Measurements from ENCODE around the gene ADAMTS8.

DNA sequence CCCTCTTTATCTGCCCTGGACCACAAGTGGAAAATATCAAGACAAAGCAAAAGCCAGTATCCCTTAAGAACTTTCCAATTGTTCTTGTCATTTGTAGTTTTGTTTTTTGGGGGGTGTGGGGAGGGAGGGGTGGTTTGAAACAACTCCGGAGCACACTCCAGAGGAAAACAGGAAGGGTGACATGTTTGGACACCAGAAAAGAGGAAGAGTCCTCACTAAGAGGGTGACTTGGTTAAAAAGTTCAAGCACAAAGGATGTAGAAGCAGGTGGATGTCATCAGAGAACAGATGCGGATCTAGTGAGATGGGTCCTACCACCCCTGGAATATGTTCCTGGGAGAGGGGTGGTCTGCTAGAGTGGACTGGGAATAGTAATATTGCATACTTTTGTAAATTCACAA is 25.8 kb downstream of the ADAMTS8 start:
- TF ChIP-seq POLR2AphosphoS5 (IDR thresholded peaks at IDR 0.05; ENCODE audit: low read depth, low read length) (no peak), TAF1 (IDR thresholded peaks at IDR 0.05; ENCODE audit: borderline replicate concordance, insufficient read depth, low read length) (no peak), SIN3A (IDR thresholded peaks at IDR 0.05; ENCODE audit: borderline replicate concordance, insufficient read depth, low read length) (no peak)
- TF ChIP-seq, protein P1, sequence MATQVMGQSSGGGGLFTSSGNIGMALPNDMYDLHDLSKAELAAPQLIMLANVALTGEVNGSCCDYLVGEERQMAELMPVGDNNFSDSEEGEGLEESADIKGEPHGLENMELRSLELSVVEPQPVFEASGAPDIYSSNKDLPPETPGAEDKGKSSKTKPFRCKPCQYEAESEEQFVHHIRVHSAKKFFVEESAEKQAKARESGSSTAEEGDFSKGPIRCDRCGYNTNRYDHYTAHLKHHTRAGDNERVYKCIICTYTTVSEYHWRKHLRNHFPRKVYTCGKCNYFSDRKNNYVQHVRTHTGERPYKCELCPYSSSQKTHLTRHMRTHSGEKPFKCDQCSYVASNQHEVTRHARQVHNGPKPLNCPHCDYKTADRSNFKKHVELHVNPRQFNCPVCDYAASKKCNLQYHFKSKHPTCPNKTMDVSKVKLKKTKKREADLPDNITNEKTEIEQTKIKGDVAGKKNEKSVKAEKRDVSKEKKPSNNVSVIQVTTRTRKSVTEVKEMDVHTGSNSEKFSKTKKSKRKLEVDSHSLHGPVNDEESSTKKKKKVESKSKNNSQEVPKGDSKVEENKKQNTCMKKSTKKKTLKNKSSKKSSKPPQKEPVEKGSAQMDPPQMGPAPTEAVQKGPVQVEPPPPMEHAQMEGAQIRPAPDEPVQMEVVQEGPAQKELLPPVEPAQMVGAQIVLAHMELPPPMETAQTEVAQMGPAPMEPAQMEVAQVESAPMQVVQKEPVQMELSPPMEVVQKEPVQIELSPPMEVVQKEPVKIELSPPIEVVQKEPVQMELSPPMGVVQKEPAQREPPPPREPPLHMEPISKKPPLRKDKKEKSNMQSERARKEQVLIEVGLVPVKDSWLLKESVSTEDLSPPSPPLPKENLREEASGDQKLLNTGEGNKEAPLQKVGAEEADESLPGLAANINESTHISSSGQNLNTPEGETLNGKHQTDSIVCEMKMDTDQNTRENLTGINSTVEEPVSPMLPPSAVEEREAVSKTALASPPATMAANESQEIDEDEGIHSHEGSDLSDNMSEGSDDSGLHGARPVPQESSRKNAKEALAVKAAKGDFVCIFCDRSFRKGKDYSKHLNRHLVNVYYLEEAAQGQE (IDR thresholded peaks at IDR 0.05; ENCODE audit: insufficient read depth in 1 of 2, low read depth in 2 of 2, low read length in 2 of 2) = no peak

Measured in PFSK-1 (cell line).